Kidney (tissue), 14 donors: ENCODE results near the gene MYO15A. TPM values are rescaled to one million over a fixed set of nuclear protein-coding genes. Genes with fewer than 3 reads are reported as not detected.

Experiments
- DNase-seq, 5 donors: peaks; one replicate each; pipeline ENCODE4 v3.0.0-alpha.2; 2013 to 2020
- FAIRE-seq: peaks from 2 replicates; lab custom pipeline; 2012; peaks lifted over from hg19 to GRCh38; lab: Jason Lieb, UNC
- H3K27ac ChIP-seq, 2 donors: one replicate each; pipeline ENCODE4 v1.7.0; 2013; ENCODE audit warnings: low read depth in 2 of 2, low read length in 2 of 2, inconsistent platforms in 1 of 2
- H3K27me3 ChIP-seq: one replicate; pipeline ENCODE4 v1.7.1; 2013; ENCODE audit warnings: low read length, inconsistent platforms; ENCODE audit not compliant: control insufficient read depth, insufficient read depth
- H3K36me3 ChIP-seq, 3 donors: one replicate each; pipeline versions ENCODE4 v1.7.0 to v1.7.1; 2013; ENCODE audit warnings: low read length in 3 of 3, control low read depth in 1 of 3, inconsistent platforms in 1 of 3; ENCODE audit not compliant: insufficient read depth in 3 of 3, control insufficient read depth in 2 of 3
- H3K4me1 ChIP-seq, 3 donors: one replicate each; pipeline versions ENCODE4 v1.7.0 to v1.7.1; 2013; ENCODE audit warnings: low read length in 3 of 3, inconsistent platforms in 1 of 3, low read depth in 1 of 3; ENCODE audit not compliant: control insufficient read depth in 2 of 3, insufficient read depth in 2 of 3
- H3K4me3 ChIP-seq, 3 donors: one replicate each; pipeline versions ENCODE4 v1.7.0 to v1.8.1; 2013; ENCODE audit warnings: low read length in 3 of 3, control low read depth in 1 of 3, inconsistent platforms in 1 of 3
- H3K9ac ChIP-seq, 3 donors: one replicate each; pipeline versions ENCODE4 v1.7.0 to v1.7.1; 2013; ENCODE audit warnings: low read length in 3 of 3, control low read depth in 1 of 3, inconsistent platforms in 1 of 3
- H3K9me3 ChIP-seq, 3 donors: one replicate each; pipeline versions ENCODE4 v1.7.0 to v1.7.1; 2013; ENCODE audit warnings: low read length in 3 of 3, control low read depth in 1 of 3, inconsistent platforms in 1 of 3; ENCODE audit not compliant: control insufficient read depth in 2 of 3, insufficient read depth in 1 of 3
- CTCF ChIP-seq: IDR thresholded peaks from 3 replicates; pipeline ENCODE4 v1.5.1; 2012; ENCODE audit warnings: mild to moderate bottlenecking, moderate library complexity, borderline replicate concordance; ENCODE audit not compliant: insufficient read depth; ENCODE audit errors: extremely low read depth
- intact Hi-C: fragments of 100-400 bp; cut with DNase I; formaldehyde crosslinking; loops from one replicate; pipeline ENCODE4 v1.11.1; 2022
- polyA plus RNA-seq: library from polyadenylated mRNA; stranded (reverse); fragments of 350-450 nt; fragmentation: Illumina TruSeq; extraction: RNeasy Lipid Tissue Mini Kit (QIAGEN cat#74804); gene quantifications from one replicate; pipeline ENCODE4 v1.2.3, GENCODE V29; 2014; ENCODE audit warnings: low read depth, low replicate concordance; ENCODE audit not compliant: insufficient read depth
- total RNA-seq: library from RNA; stranded (reverse); fragmentation: NEBNext Ultra II Directional; extraction: Animal tissue kit (Norgen Biotek cat#: 25700); gene quantifications from one replicate; pipeline ENCODE4 v1.2.1, GENCODE V29; 2021
- donor health status: control.
- donor health status: control.
- donor health status: control.
- donor health status: control.
- donor health status: control.
- donor health status: DM: yes; HTN: yes; CAD: no.
- donor health status: Normal renal cell carcinoma (clear cell type).

Gene MYO15A
- total and polyA plus RNA-seq, 2 donors from 2014 or later, result 0.80 to 1.3 TPM

DNA sequence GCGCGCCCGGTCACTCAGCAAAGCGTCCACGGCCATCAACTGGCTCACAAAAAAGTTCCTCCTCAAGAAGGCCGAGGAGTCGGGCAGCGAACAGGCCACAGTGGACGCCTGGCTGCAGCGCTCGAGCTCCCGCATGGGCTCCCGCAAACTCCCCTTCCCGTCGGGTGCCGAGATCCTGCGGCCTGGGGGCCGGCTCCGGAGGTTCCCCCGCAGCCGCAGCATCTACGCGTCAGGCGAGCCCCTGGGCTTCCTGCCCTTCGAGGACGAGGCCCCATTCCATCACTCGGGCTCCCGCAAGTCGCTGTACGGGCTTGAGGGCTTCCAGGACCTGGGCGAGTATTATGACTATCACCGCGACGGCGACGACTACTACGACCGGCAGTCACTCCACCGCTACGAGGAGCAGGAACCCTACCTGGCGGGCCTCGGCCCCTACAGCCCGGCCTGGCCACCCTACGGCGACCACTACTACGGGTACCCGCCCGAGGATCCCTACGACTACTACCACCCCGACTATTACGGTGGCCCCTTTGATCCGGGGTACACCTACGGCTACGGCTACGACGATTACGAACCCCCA is 10.7 kb downstream of the MYO15A start:
- no peak overlapping the region for H3K9ac ChIP-seq
- no peak for TF ChIP-seq CTCF
- no peaks in the 10 kb centered on the region for H3K4me1 ChIP-seq
- H3K27me3 ChIP-seq, result no peaks in the 10 kb centered on the region
- H3K27ac ChIP-seq, result no peak overlapping the region
- DNase-seq, result no peak
- no peak overlapping the region for H3K4me3 ChIP-seq
- intact Hi-C loops, result no loop called here
- FAIRE-seq, result no peak
- no peaks in the 10 kb centered on the region for H3K36me3 ChIP-seq
- peaks cover 0 to 3% (median 0%) of the 10 kb centered on the region in 3 donors for H3K9me3 ChIP-seq

- no peak overlapping the region for H3K4me3 ChIP-seq
- intact Hi-C loops, result no loop called here
- no peak for FAIRE-seq
- H3K9me3 ChIP-seq, result peaks cover 0 to 3% (median 0%) of the 10 kb centered on the region in 3 donors
- DNase-seq, result no peak
- no peaks in the 10 kb centered on the region for H3K4me1 ChIP-seq
- H3K9ac ChIP-seq, result no peak overlapping the region
- no peaks in the 10 kb centered on the region for H3K27me3 ChIP-seq
- no peaks in the 10 kb centered on the region for H3K36me3 ChIP-seq
- no peak for TF ChIP-seq CTCF
- H3K27ac ChIP-seq, result no peak overlapping the region
Measured at GRCh38 chr17:18119938-18120337, 11.4 kb downstream of the MYO15A start.

DNA sequence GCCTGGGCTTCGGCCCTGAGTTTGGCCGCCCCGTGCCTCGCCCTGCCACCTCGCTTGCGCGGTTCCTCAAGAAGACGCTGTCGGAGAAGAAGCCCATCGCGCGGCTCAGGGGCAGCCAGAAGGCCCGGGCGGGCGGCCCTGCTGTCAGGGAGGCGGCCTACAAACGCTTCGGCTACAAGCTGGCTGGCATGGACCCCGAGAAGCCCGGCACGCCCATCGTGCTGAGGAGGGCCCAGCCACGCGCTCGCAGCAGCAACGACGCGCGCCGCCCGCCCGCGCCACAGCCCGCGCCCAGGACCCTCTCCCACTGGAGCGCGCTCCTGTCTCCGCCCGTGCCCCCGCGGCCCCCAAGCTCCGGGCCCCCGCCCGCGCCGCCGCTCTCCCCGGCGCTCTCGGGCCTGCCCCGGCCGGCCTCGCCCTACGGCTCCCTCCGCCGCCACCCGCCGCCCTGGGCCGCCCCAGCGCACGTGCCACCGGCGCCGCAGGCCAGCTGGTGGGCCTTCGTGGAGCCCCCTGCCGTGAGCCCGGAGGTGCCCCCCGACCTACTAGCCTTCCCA is 12.0 kb downstream of the MYO15A start:
- peaks cover 0 to 3% (median 0%) of the 10 kb centered on the region in 3 donors for H3K9me3 ChIP-seq
- H3K27me3 ChIP-seq, result no peaks in the 10 kb centered on the region
- no peak overlapping the region for H3K9ac ChIP-seq
- FAIRE-seq (no peak), DNase-seq (no peak)
- H3K4me1 ChIP-seq, result no peaks in the 10 kb centered on the region
- intact Hi-C loops, result no loop called here
- no peak overlapping the region for H3K4me3 ChIP-seq
- TF ChIP-seq CTCF, result no peak
- no peak overlapping the region for H3K27ac ChIP-seq
- H3K36me3 ChIP-seq, result no peaks in the 10 kb centered on the region
